GM19397 (cell line): ENCODE measurements around the gene ARHGAP26.

Source experiments
- ATAC-seq: cut with Tn5 transposase; IDR thresholded peaks from one replicate; pipeline ENCODE4 v1.9.1; 2021; ENCODE audit warnings: mild to moderate bottlenecking, moderate library complexity; ENCODE audit not compliant: unreplicated experiment

The ARHGAP26 gene

DNA sequence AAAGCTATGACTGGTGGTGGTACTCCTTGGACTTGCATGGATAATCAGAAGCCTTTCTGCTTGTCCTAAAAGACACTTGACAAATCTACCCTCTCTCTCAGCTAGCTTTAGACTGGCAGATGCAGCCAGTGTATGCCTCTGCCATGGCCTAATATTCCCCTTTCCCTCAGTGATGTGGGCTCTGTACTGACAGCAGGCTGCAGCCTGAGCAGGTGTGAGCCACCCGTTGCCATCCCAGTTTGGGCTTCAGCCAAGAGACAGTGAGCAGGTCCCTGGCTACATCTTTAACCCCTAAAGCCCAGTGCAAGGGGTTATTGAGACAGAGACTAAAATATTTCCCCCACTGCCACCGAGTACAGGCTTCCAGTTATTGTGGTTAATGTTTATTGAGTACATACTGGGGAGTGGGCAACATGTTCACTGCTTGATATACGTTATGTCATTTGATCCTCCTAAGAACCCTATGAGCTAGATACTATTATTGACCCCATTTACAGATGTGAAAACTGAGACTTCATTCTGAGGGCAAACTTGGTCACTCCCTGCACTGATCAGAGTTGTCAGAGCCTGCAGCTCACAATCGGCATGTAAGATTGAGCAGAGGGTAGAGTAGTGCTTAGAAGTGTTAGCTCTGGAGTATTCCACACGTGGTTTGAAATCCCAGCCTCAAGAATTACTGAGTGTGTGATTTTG lies 254.2 kb downstream of the ARHGAP26 start:
- ATAC-seq, result no peak

DNA sequence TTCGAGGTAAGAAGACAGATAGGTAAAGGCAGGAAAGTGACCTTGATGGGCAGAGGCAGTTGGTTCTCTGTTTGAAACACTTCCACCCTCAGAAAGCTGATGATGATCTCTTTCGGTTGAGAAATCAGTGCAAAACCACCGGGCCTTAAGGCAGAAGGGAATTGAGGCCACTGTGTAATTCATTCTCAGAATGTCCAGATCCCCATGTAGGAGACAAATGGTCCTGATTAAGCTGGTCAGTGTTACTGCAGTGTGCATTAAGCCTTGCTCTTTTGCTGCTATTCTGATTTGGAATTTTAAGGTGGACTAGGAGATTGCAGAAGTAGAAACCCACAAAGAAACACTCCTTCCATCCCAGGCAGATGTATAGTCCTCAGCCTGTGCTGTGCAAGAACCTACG lies 255.2 kb downstream of the ARHGAP26 start:
- no peak for ATAC-seq

DNA sequence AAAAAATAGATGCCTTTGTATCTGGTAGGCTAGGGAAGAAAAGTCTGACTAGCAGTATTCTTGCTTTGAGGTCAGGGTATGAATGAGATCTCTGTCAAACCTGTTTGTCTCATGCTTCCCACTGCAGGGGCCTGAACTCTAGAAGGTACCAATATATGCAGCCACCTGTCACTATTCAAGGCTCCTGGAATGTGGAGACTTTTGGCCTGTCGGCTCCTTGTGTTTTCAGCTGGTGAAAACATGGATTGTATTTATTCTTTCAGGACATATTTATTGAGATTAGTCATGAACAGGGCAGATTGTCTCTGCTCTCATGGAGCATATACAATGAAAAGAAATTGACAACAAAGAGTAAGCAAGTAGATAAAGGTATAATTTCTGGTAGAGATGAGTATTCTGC lies 255.8 kb downstream of the ARHGAP26 start:
- no peak for ATAC-seq

DNA sequence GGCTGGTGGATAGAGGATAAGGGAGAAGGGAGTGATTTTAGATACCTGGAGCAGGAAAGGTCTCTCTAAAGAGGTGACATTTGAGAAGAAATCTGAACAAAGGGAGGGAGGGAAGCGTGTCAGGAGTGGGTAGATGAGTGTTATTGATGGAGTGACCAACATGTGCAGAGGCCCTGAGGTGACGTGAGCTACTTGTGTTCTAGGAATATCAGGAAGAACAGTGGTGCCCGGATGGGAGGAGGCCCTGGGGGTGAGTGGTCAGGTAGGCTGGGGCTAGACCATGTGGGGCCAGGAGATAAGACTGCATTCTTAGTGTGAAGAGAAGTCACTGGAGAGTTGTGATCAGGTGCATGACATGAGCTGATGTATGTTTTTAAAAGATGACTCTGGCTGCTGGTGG lies 256.2 kb downstream of the ARHGAP26 start:
- no peak for ATAC-seq

DNA sequence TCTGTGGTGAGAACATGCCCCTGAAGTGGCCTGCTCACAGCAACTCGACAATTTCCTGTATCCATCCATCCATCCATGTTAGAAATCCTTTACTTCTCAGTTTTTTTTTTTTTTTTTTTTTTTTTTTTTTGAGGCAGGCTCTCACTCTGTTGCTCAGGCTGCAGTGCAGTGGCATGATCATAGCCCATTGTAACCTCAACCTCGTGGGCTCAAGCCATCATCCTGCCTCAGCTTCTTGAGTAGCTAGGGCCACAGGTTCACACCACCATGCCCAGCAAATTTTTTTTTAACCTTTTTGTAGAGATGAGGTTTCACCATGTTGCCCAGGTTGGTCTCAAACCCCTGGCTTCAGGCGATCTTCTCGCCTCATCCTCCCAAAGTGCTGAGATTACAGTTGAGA lies 259.1 kb downstream of the ARHGAP26 start:
- ATAC-seq, result no peak

DNA sequence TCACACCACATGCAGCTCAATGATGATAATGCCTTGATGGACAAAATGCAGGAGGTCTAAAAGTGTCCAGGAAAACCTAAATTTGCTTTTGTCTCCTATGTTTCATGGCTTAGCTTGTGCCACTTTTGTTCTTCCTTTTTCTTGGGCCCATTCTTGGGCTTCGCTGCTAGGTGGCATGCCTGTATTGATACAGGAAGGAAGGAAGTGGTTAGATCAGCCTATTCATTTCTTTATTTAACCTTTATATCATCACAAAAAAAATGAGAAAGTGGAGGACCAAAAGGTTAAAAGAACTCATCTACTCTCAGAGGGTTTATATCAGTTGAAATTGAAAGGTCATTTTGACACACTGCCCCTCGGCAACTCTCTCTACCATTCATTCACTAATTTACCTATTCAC lies 260.2 kb downstream of the ARHGAP26 start:
- ATAC-seq, result no peak

DNA sequence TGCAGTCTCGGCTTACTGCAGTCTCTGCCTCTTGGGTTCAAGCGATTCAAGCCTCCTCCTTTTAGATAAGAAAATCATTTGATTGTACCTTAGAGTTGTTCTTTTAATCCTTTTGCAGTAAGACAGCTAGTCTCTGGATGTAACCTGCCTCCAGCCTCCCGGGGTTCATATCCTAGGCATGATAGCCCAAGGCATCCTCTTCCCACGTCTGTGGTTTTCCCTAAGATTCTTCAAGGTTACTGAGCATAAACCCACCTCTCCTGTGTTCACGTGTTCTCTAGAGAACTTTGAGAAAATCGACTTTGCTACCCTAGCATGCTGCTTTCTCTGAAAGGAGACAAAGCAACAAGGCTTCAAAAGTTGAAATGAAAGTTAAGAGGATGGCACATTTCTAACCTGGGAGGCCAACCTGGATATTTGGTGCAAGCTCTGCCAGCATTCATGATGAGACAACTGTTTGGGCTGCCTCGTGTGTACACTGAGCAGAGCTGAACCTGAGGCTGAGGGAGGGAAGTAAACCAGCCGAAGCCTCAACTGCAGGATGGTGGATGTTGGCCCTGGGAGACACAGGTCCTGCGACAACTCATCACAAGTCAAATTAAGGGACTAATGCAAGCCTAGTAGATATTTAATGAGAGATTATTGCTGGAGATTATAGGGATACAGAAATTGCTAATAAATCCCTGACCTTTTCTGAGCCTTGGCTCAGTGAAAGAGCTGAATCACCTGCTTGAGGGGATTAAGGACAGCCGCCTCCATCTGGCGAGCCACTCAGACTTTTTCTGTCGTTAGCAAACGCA lies 261.8 kb downstream of the ARHGAP26 start:
- ATAC-seq, result no peak

DNA sequence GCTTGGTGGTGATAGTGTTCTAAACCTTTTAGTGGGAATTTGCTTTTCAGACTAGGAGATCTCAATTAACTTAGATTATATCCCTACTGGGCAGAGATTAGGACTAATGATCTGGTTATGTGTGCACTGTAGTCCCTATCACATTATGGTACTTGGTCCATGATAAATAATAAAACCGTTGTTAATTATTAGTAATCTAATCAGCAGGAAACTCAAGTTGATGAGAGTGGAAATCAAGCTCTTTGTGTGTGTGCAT lies 262.3 kb downstream of the ARHGAP26 start:
- ATAC-seq, result no peak

DNA sequence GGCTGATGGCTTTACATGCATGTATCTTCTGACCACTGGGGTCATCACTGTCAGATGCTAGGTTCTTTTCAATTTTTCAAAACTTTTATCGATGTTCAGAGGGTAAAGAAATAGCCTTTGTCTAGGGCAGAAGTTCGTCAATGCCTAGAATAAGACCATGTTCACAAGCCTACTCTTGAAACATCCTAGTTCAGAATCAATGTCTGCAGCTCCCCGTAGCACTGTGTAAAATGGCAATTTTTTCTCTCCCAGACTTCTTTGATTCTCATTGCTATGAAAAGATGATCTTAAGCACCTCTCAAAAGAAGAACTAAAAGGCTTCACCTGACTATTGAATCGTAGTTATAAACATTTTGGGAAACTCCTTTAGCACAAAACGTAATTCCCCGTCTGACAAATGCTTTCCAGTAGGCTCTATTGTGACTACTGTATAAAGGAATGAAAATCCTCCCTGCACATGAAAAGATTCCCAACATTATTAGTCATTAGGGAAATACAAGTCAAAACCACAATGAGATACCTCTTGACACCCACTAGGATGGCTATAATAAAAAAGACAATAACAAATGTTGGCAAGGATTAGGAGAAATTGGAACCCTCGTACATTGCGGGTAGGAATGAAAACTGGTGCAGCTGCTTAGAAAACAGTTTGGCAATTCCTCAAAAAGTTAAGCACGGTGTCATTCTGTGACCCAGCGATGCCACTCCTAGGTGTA lies 263.5 kb downstream of the ARHGAP26 start:
- ATAC-seq, result no peak

DNA sequence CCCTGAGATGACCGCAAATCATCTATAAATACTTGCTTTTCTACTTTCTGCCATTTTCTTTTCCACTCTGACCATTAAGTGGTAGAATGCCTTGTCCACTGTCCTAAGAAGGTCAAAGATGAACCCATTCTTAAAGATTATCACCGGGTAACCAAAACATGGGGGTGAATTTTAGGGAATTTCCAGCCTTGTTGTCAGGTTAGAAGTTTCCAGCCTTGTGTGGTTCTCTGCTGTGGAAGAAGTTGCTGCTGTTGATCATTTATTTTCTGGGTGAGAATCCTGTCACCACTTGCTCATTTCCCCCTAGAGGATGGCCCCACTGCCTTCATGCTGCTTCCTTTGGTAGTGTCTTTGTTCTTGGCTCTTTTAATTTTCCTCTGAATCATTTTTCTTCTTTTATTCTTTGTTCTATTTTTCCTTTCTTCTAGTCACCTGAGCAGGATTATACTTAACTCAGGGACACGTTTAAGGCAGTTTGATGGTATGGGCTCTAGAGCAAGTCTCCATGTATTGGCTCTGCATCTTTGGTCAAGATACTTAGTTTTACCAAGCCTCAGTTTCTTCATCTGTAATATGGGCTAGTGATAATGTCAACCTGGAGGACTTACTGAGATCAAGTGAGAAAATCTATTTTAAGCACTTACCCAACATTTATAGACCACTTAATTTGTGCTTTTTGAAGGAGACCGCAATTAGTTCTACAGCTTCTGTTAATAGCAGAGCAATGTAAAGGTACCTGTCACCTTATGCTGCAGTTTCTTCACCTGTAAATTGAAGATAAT lies 266.2 kb downstream of the ARHGAP26 start:
- ATAC-seq, result peak; percentile 43

DNA sequence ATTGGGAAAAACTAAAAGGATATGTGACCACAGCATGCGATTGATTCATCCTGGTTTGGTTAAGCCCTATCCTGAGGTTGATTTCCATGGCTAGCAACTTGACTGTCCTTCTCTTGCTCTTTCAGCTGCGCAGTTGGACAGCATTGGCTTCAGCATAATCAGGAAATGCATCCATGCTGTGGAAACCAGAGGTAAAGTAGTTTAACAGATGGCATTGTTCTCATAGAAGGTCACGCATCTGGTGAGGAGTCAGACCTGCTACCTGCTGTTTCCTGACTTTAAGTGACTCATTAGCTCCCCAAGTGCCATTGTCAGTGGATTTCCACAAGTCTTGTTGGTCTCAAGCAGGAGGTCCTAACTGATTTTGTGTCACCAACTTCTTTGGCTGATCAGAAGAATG lies 266.9 kb downstream of the ARHGAP26 start:
- no peak for ATAC-seq

DNA sequence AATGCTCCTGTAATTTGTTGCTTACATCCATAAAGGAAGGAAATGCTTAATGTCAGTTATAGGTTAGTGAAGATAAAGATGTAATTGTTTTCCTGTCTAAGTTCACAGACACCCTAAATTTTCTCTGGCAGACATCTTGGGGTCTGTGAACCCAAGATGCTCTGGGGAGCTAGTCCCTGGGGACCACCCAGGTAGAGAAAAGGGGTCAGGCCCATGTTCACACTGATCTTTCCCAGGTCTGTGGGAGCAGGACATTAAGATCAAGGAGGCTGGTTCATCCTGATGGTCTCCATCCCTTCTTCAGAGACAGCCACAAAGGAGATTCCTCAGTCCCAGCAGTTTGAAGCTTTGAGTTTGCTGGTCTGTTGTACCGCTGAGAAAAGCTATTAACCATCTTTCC lies 267.5 kb downstream of the ARHGAP26 start:
- no peak for ATAC-seq

DNA sequence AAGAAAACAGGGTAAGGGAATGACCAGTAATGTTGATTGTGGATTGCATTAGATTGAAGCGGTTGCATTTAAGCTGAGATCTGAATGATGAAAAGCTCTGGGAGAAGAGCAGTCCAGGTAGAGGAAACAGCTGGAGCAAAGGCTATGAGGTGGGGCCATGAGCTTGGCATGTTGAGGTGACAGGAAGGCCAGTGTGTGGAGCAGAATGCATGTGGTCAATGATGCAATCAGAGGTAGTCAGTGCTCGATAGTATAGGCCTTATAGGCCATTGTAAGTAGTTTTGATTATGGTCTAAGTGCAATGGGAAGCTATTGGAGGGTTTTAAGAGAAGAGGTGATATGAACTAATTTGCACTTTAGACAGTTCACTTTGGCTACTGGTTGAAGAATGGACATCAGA lies 270.4 kb downstream of the ARHGAP26 start:
- ATAC-seq, result no peak

DNA sequence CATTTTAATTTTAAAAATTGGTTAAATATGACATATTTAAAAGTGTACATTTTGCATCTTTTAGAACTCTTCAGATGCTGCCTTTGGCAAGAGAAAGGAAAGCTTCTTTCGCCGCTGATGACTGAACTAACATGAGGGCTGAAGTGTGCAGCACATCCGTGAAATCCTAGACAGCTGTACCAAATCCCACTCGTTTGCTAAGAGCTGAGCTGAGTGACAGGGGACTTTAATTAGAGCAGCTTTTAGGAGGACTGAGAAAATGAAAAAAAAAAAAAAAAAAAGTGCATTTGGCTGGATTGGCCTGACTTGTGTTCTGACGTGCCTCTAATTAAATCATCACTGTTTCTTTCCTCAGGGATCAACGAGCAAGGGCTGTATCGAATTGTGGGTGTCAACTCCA lies 271.3 kb downstream of the ARHGAP26 start:
- ATAC-seq, result no peak

DNA sequence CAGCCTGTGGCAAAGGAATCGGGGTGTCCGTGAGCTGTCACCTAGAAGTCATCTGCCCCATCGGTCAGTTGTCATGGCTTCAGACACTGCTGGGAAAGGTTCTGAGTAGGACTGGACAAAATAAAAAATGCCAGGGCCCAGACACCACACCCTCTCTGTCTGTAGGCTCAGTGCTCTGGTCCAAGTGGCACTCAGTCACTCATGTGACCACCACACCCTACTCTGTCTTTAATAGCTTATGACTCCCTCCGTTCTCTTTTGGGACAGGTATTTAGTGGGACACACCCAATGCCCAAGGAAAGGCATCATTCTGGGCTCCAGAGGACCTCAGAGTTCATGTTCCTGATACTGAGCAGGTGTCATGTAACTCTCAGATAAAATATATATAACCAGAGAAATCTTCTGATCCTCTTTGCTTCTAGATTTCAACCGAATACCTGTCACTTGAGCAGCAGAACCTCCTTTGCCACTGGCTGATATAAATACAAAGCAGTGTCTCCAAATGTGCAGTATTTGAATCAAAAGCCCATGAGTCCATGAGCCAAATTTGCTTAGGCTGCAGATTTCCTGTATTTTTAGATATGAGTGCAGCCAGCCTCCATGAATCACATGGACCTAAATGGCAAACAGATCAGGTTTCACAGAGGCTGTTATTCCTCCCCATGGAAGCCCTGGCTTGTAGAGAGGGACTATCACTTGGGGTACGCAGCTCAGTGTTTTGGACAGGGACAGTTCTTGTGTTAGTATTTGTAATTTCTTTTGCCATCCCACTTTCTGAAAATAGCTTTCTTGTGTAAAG lies 272.0 kb downstream of the ARHGAP26 start:
- no peak for ATAC-seq

DNA sequence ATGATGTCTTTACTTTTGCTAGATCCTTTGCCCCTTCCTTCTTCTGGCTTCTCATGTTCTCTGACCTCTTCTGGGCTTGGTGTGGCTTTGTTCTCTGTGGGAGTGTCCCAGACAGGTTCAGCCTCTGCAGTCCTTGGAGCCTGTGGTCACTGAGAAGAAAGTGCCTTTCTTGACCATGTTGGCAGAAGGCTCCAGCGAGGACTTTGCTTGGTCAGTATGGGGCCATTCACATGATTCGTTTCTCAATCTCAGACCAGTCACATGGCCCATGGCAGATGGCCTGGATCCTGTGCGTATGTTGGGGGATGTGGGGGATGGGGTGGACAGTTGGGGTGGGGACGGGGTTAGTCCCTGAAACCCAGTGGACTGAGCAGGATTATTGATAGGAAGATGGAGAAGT lies 274.1 kb downstream of the ARHGAP26 start:
- no peak for ATAC-seq

DNA sequence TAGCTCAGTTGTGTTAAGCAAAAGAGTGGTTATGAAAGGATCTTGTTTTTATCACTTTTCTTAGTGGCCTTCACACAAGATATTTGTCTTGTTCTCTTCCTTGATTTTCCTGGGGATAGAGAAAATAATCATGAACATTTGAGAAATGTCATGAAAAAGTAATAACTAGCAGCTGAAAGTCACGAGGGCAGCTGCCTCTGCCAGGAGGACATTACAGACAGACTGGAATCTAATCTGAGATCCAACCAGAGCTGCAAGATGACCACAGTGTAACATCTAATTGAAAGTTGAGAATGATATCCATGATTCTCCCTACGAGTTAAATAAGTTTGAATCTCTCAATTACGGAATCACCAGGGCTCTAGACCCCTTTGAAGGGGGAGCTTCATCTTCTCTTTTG lies 274.9 kb downstream of the ARHGAP26 start:
- ATAC-seq, result no peak

DNA sequence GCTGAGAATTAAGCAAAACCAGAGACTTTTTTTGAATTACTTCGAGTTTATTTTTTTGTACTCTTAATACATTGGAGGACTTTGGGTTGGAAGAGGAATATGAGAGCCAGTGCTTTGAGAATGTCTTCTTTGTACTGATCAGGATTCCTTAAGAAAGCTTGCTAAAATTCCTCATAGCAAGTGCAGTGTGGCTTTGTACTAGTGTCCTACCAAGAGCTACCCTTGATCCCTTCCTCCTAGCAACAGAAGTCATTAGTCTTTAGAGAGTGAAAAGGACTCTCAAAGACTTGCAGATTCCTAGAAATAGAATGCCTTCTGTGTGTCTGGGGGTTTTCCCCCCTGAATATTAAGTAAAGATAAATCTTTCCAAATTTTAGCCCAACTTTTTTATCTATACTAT lies 276.1 kb downstream of the ARHGAP26 start:
- no peak for ATAC-seq

DNA sequence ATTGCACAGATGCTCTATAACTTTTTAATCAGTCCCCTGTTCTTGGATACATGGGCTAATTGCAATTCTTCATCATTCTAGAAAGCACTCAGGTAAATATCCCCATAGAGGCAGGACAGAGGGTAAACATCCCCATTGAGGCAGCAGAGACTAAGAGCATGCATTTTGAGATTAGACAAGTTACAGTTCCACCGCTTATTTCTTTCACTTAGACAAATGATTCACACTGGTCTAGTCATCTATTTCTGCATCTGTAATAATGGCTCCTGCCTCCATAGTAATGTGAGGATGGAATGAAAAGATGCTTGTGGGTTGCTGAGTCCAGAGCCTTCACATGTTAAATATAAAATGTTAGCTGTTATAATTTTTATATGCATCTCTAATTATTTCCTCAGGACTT lies 276.9 kb downstream of the ARHGAP26 start:
- no peak for ATAC-seq

DNA sequence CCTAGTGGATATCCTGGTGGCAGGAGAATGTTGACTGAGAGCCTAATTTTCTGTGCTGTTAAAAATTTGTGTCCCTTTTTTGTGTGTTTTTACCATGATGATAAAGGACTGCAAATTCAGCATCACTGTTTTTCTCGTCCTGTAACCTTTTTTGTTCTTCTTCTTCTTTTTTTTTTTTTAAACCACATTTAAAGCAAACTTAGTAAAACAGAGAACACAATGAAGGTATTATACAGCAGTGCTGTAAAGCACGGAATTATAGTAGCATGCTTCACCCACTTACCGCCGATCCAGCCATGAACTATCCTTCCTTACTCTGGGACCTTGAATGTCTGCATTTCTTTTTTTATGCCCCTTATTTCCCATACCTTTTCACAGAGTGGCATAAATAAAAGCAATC lies 280.0 kb downstream of the ARHGAP26 start:
- ATAC-seq, result no peak
